ENCODE results near the gene PSKH1. TPM values are rescaled to one million over a fixed set of nuclear protein-coding genes. Genes with fewer than 3 reads are reported as not detected.
"Not testable (repeated sequence)": the region's sequence is repeated elsewhere in the genome, so short reads cannot be mapped to it uniquely, and the experiment has no call there.

Gene PSKH1
- total RNA-seq, 1 donor from 2014 or later: 39.7 TPM

GRCh38 chr16:67924140-67924906 is 31.3 kb downstream of the PSKH1 start:
- DNase-seq (ENCODE audit: low read depth): no peak

DNA sequence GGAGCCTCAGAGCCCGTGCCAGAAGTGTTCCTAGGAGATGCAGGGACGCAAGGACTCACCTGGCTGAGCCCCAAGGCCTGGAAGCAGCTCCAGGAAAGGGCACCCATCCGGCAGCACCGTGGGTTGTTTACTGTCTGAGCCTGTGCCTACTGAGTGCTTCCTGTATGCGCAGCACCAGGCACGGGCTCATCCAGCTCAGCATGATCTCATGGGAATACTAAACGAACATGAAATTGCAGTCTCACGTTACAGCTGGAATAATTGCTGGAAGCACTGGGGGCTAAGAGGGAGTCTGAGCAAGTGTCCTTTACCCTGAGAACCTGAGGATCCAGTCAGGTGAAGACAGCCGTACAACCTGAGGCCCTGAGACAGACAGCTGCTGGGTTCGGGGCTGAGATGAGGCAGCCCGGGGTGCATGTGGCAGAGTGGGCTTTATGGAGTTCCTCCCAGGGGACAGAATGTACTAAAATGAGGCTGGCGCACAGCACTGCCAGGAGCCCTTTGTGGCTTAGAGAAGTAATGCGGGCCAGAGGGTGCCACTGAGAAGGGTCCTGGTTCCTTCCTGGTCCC is 33.2 kb downstream of the PSKH1 start:
- DNase-seq (ENCODE audit: low read depth): no peak

GRCh38 chr16:67927131-67927941 is 34.3 kb downstream of the PSKH1 start:
- no peak for DNase-seq (ENCODE audit: low read depth)

- DNase-seq (ENCODE audit: low read depth): no peak
These were observed 35.1 kb downstream of the PSKH1 start for GRCh38 chr16:67928147-67928546.

DNA sequence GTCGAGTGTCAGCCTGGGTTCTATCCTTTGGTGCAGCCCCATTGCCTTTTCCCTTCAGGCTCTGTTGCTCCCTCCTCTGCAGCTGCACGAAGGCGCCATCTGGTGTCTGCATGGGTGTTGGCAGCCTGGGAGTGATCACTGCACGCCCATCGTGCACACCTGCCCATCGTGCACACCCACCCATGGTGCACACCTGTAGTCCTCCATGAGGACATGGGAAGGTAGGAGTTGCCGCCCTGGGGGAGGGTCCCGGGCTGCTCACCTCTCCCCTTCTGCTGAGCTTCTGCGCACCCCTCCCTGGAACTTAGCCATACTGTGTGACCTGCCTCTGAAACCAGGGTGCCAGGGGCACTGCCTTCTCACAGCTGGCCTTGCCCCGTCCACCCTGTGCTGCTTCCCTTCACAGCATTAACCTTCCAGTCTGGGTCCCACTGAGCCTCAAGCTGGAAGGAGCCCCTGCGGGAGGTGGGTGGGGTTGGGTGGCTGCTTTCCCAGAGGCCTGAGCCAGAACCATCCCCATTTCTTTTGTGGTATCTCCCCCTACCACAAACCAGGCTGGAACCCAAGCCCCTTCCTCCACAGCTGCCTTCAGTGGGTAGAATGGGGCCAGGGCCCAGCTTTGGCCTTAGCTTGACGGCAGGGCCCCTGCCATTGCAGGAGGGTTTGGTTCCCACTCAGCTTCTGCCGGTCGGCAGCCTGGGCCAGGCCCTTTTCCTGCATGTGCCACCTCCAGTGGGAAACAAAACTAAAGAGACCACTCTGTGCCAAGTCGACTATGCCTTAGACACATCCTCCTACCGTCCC is 35.7 kb downstream of the PSKH1 start:
- DNase-seq (ENCODE audit: low read depth): peak; percentile 32

DNA sequence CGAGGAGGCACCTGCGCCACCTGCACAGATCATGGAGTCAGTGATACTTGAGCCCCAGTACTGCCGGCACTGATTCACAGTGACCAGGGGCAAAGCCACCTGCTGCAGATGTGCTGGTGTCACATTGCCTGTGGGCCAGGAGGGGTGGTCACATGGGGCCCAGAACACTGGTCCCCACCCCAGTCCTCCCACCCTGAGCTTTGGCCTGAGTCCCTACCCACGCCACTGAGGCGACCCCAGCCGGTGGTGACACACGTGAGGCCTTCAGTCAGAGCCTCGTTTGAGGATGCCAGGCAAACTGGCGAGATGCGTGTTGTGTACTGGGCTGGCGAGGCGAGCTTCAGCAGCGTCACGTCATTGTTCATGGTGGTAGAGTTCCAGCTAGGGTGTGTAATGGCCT is 37.1 kb downstream of the PSKH1 start:
- no peak for DNase-seq (ENCODE audit: low read depth)

GRCh38 chr16:67930678-67931211 is 37.7 kb downstream of the PSKH1 start:
- no peak for DNase-seq (ENCODE audit: low read depth)

- no peak for DNase-seq (ENCODE audit: low read depth)
These were observed 38.8 kb downstream of the PSKH1 start, which contains the start of gene CTRL for GRCh38 chr16:67931712-67932461. CTRL (minus strand) TSS chr16:67931862; CDS start chr16:67931852, 10 bp downstream.

GRCh38 chr16:67932462-67932840 is 39.4 kb downstream of the PSKH1 start:
- DNase-seq (ENCODE audit: low read depth): no peak

DNA sequence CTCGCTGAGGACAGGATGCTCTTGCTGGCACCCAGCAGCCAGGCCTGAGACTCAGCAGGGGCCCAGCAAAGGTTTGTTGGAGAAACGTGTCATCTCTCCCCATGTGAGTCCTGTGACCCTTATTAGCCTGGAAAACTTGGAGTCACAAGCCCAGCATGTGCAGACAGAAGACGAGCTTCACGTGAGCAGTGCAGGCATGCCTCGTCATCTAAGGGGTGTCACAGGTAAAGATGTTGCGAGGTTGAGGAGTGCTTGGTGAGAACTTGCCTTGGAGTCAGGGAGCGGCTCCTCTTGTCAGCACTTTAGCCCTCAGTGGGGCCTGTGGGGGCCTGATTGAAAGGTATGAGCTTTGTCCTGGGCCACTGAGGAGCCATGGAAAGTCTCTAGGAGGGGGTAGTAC is 40.8 kb downstream of the PSKH1 start:
- no peak for DNase-seq (ENCODE audit: low read depth)

DNA sequence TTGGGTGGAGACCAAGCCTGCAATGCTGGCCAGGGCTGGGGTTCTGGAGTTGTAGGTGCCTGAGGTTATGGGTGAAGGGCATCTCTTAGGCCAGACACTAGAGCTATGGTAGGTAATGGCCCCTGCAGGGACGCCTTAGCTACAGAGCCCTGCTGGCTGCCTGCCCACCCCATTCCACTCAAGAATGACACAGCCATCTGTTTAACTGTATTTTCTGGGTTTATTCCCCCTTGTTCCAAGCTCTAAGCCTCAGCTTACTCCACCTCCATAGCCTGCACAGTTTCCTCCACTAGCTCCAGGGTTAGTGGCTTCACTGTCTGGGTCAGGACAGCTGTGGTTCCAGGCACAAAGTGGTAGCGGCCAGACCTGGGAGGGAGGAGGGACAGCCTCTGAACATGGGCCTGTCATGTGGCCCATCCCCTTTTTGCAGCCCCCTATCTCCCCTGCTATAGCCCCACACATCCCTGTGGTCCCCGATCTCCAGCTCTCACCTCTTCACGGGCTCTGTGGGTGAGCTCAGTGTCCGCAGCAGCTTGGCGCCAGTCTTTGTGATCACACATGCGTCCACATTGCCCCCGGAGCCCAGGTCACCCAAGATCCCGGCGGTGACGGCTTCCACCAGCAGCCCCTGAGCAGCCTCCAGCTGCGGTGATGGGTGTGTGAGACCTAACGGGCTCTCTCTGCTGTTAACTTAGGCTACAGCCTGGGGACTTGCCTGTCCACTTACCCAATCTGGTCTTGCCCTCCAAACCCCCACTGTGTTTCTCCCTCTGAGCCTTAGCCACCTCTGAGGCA is 41.4 kb downstream of the PSKH1 start:
- DNase-seq (ENCODE audit: low read depth): no peak

GRCh38 chr16:67935101-67935401 is 42.0 kb downstream of the PSKH1 start:
- DNase-seq (ENCODE audit: low read depth): no peak

DNA sequence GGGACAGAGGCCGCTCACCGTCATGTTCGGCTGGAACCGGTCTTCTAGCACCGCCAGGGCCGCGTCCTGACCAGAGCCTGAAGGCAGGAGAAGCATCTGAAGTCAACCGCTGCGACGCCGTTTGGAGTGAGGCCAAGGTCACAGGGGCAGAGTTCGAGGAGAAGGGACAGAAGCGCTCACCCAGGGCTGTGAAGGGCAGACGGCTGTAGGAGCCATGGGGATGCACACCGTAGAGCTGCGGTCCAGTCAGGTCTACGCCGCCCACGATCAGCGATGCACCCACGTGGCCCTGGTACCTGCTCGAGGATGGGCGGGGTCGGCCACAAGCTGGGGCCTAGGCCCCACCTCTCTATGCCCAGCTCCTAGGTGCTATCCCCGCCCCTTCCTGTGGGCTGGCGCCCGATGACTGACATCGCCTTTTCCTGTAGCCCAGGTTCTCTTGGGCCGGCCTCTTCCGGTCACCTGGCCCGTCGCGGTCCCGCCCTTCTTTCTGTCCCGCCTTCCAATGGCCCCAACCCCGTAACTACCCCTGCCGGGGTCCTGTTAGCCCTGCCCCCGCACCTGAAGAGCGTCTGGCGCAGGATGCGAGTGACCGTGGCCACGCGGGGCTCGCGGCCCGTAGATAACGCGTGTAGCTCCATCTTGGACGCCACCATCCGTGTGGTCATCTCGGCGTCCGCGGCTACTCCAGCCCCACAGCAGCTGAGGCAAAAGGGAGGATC is 42.5 kb downstream of the PSKH1 start:
- peak; percentile 92 for DNase-seq (ENCODE audit: low read depth)

DNA sequence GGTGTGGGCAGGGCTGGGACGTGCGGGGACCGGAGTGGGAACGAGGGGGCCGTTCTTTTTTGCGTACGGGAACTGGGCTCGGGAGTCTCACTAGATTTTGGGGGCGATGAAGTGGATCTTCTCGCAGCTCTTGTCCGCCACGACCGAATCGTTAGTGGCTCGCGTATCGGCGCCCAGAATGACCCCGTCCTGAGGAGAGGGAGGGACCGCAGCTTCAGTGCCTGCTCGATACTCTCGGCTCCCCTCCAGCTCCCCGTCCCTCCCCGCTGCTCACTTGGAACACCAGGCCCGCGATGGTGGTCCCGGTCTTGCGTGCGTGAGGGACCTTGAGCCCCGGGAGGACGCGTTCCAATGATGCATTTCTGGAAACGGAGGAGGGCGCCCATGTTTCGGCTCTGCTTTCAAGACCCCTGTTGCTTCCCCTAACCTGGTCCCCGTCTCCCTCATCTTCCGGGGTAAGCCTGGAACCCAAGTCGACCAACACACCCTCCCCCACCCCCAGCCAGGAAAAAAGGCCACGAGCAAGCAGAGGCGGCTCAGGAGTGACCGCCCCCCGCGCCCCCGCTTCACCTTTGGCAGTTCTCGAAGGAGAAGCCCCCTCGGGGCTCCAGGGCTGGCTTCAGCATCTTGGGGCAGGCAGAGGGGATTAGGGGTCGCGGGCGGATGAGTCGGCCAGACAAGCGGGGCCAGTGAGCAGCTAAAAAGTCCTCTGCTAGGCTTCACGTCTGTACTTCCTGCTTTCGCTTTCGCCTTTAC is 43.2 kb downstream of the PSKH1 start, which contains the start of gene PSMB10:
Gene PSMB10, minus strand, starts transcription at position 727 of the 756 bp plus-strand sequence. Its CDS starts 101 bp downstream, at position 626.
- DNase-seq (ENCODE audit: low read depth): peak; percentile 55

GRCh38 chr16:67936880-67937605 is 44.0 kb downstream of the PSKH1 start:
- DNase-seq (ENCODE audit: low read depth): no peak

- not testable (repeated sequence) for DNase-seq (ENCODE audit: low read depth)
These were observed 44.7 kb downstream of the PSKH1 start for GRCh38 chr16:67937713-67938112.

GRCh38 chr16:67939507-67940445 is 46.7 kb downstream of the PSKH1 start:
- DNase-seq (ENCODE audit: low read depth): no peak
